ENCODE results near the gene SLC35F3.

GRCh38 chr1:234119431-234119830, 215.0 kb downstream of the SLC35F3 start:
- TF ChIP-seq CTCF (IDR thresholded peaks at IDR 0.05; ENCODE audit: low read depth, low read length): no peak
- TF ChIP-seq POLR2A (IDR thresholded peaks at IDR 0.05; ENCODE audit: extremely low read depth, insufficient read length): no peak
- TF ChIP-seq MAX (IDR thresholded peaks at IDR 0.05; ENCODE audit: low read depth, low read length): no peak

Data from NB4 (cell line).